Stimulated activated CD4-positive, alpha-beta T cell treated with anti-CD3 and anti-CD28 coated beads, TNF-alpha, amount 100 ng/mL, for 4 hours (primary cell): ENCODE measurements around the gene C14orf119.
A peak's percentile ranks its signal among the peaks of the same experiment; 100 is the strongest.

Experiments
- DNase-seq, 3 experiments: peaks; one replicate each; pipeline ENCODE4 v3.0.0-alpha.2; 2020; ENCODE audit warnings: low read depth in 3 of 3

Gene C14orf119

DNA sequence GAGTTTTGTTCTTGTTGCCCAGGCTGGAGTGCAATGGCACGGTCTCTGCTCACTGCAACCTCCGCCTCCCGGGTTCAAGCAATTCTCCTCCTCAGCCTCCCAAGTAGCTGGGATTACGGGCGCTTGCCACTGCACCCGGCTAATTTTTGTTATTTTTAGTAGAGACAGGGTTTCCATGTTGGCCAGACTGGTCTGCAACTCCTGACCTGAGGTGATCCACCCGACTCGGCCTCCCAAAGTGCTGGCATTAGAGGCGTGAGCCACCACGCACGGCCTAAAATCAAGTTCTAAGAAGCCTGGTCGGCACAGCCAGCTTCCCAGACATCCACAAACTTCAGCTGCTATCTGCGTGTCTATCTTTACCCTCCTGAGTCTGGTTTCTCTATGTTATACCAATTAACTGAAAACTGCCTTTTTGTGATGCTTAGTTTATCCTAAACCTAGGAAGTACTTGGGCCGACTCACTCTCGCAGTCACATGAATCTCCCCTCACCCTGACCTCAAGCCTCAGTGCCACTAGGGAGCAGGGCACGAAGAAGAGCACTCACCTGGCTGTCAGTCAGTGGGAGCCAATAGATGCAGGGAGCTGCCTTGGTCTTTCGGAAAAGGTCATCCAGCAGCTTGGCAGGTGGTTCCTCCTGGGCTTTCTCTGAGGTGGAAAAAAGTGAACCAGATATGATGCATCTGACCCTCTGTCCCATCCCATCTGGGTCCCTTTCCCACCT lies 34.6 kb upstream of the C14orf119 start:
- DNase-seq = no peak

DNA sequence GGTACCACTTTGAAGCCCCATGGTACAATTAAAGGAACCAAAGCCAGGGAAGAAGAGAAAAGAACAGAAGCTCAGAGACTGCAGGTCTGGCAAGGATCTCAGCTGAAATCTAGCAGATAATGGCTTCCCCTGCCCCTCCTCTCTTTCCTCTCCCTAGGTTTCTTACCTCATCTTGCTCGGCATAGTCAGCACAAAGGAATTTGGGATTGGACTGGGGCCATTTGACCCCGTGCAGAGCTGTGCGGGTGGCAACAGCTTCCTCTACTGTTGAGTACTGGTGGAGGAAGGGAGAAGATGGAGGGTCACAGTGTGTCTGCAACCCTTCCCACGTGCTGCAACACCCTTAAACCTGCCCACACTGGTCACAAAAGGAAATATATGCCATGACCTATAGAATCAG lies 33.3 kb upstream of the C14orf119 start:
- DNase-seq = no peak

DNA sequence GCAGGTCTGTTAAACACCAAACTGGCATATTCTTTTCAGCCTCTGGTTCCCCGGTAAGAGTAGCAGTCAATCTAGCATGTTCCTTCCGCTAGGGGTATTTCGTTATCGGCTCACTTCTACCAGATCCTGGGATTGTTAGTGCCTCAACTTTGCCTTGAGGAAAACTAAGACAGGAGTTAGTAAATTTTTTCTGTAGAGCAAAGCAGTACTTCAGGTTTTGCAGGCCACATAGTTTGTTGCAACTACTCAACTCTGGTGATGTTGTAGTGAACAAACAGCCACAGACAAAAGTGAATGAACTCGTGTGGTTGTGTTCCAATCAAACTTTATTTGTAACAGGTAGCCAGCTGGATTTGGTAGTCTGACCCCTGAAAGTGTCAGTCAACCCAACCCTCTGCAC lies 31.7 kb upstream of the C14orf119 start:
- DNase-seq = no peak

DNA sequence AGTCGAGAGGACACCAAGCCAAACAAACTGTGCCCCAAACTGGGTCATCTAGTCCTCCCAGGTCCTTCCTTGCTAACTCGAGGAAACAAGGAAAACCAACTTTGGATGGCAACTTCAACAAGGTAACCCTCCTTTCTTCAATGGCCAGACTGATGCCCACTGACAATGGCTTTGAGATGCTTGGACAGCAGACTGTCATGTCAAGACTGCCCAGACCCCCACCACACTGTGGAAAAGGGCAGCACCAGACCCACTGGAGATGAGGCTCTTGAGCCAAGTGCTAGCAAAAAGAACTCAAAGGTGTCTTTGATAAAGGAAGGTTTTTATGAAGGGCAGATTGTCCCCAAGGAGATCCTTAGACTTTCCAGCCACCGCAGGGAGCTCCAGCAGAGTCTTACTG lies 28.9 kb upstream of the C14orf119 start:
- no peak for DNase-seq

DNA sequence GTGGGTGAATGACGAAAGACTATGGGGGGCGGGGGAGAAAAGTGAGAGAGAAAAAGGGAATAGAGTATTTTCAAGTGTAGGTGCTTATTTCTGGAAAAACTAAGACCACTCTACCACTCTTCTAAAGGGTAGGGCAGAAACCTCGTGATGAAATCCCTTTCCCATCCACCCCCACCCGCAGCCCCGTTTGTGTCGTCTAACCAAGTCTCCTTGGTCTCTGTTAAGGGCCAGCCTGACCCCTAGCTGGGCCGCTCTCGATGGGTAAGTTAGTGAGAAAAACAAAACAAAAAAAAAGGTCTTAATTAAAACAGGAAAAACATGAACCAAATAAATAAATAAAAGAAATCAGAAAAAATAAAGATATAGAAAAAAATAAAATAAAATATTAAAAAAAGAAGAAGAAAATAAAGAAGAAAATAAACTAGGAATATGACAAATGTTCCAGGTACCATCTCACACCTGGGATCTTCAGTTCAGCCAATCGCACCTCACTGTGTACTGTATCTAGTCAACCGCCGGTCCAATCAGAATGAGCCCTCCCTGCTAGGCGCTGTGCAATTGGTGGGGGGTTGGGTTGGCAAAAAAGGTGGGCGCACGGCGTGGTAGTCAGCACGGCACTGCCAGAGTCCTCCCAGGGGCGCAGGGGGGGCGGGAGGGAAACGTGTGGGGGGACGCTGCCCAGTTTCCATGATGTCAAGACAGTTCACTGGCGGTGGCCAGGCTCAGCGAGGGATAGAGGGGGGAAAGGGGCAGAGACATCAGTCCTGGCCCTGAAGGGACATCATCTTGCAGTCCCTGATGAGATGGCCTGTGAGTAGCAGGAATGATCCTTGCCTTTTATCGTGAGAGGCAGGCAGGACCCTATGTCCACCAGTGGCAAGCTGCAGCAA lies 28.2 kb upstream of the C14orf119 start:
- no peak for DNase-seq

DNA sequence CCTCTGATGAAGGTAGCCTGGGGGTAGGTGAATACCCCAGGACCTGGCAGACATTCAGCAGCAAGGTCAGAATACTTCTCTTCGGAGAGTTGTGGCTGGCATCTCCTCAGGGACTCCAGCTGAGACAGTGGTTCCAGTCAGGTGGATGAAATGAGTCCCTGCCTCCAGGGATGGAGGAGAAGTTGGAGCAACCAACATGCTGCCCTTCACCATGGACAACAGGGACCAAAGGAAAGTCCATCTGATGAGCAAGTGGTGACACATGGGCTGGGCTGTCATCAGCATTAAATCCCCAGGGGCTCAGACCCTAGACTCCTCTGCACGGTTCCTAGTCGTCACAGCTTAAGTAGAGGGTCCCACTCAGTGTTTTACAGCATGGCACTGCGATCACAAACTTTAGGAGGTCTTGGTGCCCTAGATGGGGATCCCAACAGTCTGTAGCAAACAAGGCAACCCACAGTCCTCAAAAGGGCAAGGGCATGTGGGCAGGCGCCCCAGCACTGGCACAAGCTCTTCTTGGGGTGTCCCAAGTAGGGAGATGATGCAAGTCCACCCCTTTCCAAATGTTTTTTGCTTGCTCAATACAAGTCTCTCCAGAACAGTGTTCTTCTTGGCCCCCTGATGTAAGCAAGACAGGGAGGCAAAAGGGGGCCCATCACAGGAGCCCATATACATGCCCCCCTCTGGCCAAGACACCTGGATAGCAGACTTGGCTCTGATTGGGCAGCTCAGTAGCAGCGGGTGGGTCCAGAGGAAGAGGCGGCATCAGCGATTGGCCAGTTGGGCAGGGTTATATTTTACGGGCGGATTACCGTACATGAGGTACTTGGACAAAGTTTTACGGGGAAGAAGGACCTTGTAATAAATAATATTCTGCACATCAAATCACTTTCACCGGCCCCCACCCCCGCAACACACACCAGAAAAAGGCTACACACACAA lies 27.2 kb upstream of the C14orf119 start:
- no peak for DNase-seq

DNA sequence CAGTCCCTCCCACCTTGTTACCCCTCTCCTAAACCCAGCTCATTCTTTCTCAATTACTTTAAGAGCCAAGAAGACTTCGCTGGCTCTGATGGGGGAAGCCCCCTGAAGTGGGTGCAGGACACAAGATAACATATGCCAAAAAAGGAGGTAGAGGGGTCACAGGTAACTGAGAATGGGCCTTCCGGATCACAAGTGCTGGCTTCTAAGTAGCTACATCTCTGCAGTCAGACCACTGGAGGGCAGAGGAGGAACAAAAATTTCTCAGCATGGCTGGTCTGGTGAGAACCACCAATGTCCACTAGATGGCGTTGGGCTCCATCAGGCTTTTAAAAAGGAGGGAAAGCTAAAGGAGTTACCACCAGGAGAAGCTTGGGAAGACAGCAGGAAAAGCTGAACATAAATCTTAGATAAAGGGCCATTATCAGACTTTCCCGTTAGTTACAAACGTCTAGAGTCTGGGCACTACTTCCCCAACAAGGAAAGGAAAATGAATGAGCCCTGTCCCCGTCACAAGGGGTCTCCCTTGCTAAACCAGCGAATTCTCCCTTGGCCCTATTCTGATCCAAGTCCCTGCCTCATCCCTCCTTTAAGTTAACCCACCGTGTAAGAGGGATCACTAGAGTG lies 26.4 kb upstream of the C14orf119 start:
- DNase-seq = peak; percentile 31 to 53 (median 53)

DNA sequence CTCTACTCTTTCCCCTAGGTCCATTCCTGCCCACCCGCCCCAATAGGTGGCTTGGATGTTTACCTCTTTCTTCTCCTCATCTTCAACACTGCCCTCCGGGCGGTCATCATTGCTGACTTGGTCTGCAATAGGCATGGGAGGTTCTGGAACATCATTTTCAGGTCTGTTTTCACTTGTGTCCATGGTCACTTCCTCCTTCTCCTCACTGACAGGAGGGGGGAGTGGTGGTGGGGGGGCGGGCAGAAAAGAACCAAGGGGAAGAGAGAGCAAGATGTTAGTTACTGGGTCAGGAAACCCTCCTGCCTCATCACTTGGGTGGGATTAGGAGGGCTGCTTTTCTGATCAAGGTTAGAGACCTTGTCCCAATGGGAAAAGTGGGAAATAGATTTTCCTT lies 25.9 kb upstream of the C14orf119 start:
- no peak for DNase-seq

DNA sequence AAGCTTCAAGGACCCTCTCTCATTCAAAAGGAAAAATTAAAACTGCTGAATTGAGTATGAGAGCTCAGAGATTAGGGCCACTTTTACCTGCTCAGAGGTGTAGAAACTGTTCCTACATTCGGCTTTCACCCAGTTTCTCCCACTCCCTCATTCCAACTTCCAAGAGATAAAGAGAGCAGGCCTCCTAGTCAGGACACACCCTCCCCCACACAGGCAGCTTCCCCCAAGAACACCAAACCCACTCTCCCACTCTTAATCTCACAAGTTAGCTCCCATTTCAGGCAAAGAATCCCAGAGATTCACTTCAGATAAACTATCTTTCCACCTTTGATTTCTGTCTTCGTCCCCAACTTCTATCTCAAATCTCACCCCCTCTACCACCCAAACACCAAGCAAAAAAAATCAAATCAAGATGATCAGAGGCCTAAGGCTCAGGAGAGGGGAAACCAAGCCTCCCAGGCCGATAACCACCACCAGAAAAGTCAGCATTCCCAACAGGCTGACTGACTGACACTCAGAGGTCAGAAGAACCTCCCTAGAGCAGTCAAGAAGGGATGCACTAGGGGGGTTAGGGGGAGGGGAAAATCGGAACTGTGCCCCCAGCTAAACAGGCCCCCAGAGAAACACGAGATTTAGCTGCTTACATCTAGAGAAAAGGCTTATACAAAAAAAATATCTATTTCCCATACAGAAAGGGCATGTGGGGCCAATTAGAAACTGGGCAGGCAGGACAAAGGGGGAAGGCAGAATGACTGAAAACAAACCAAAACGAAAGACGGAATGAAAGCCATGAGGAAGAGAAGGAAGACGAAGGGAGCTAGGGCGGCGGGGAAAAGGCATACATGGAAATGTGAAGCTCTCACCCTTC lies 24.8 kb upstream of the C14orf119 start:
- DNase-seq = no peak

DNA sequence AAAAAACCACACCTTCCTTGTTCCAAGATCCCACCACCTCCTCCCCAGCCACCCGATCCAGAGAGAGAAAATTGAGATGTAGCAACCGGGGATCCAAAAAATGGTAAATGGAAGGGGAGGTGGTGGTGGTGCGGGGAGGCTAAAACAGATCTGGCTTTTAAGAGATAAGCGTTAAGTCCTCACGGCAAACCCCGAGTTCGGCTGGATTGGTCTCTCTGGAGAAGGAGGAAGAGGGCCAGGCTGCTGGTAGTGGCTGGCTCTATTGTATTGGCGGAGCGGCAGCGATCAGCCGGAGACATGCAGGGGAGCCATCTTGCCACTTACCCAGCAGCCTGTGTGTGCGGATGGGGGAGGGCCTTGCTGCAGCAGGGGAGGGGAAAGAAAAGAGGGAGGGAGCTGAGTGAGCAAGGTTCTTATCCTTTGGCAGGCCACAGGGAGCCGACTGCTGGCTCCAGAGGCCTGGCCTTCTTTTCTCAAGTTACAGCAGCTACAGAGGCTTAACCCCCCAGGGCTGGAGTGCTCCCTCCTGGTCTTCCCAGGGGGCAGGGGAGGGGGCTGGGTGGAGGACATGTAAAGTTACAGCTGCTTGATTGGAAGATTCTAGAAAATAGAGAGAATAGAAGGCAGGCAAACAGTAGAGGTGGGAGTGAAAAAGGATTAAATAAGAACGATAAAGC lies 23.9 kb upstream of the C14orf119 start:
- DNase-seq = peak; percentile 50 to 61 (median 60)

DNA sequence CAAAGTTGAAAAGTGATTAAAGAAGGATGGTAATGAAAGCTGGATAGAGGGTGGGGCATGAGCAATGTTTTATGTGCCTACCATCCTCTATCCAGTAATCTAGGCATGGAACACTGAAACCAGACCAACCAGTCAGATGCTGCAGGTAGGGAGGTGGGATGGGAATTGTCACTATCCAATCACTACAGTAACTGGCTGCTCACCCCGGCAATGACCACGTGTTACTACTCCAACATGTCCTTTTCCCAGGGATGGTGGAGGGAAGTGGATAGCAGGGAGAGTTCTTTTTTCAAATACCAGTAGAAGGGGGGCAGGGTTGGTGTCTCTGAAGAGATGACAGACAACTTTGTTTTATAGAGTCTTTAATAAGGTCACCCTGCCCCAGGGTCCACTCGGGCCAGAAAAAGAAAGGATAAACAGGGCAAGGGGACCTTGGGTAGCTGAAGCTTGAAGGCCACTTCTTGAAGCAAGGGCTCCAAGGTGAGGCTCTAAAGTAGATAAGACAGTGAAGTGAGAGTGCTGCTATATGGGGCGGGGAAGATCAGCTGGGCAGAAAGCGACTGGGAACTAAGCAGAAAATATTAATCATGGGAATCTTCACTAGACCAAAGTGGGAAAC lies 23.3 kb upstream of the C14orf119 start:
- DNase-seq = no peak

DNA sequence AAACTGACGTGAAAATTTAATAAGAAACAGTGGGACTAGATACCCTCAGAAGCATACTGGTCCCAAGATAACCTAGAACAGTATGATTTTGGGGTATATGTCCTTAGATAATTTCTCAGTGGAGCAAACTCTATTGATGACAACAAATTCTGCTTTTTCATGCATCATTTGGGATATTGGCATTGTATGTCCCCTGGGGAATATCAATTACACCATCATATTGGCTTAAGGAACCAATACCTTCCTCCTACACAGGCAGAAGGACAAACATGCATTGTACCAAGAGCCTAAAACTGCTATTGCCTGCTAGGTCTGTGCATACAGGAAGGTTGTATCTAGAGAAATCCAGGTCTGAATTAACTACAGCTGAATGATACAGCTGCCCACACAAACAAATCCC lies 20.4 kb upstream of the C14orf119 start:
- no peak for DNase-seq

DNA sequence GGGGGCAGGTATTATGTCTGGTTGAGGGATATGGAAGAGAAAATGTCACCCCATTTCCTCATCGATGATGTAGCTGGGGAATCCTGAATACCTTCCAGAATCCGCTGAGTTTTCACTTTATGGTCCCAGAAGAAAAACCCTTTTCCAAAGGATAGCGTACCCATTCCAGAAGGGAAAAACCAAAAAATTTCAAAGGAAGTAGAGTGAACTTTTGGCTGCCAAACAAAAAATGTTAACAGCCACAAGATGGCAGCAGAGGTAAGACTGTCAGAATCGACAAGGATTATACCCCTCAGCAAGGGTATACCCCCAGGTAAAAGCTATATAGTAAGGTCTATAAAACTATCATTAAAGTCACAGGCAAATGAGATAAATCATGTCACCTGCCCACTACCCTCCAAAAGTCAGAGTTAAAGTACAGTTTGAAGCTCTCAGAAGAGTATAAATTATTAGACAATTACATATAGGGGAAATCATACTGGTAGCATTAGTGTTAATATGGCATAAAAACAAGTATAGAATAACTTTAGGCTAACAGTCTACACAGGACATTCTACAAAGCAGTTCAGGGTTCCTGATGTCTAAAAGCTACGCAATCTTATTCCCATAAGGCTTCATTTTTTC lies 18.4 kb upstream of the C14orf119 start:
- DNase-seq = no peak

DNA sequence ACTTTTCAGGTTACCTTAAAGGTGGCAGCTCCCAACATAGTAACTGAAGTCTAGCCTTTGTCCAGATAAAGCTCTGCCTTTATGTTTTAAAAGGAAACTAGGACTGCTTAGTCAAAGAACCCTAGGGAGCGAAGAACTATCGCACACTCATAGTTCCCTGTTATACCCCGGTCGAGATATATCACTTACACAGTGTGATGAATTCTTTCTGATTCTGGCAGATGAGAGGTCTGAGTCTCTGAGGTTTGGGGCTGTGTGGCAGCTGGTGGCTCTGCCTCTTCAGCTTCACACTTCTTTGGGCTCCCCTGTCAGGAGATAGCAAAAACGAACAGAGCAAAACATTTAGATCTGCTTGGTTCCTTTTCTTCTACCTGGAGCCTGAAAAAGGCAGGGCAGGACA lies 17.3 kb upstream of the C14orf119 start:
- DNase-seq = no peak

DNA sequence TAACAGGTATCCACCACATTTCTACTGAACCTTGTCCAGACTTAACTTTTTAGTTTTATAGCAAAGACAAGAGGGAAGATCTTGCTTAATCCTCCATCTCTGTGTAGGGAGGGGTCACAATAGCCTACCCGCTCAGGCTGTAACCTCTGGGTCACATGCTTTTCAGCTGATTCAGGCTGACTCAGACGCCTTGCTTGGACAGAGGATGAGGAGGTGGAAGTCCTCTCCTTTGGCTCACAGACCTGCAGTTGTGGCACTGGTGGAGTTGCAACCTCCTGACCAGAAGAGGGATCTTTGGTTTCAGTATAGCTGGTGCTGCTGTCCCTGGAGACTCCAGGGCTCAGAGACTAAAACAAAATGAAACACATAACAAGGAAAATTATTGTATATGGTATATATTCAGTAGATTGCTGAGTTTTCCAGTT lies 16.6 kb upstream of the C14orf119 start:
- DNase-seq = no peak

DNA sequence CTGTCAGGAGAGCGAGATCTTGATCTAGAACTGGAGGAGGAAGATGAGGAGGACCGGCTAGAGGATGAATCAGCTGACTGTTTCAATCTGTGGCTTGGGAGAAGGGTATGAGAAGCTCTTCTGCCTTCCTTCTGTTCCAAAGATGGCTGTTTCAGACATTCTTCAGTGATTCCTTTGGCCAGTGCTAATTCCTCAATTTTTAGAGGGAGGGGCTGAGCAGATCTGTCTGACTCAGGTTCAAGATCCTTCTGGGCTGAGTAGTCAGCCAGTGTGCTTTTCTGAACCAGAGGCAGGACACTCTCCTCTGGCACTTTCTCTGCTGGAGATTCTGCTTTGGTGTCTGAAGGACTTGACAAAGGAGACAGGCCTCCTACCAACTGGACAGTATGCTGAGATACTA lies 15.6 kb upstream of the C14orf119 start:
- DNase-seq = no peak

DNA sequence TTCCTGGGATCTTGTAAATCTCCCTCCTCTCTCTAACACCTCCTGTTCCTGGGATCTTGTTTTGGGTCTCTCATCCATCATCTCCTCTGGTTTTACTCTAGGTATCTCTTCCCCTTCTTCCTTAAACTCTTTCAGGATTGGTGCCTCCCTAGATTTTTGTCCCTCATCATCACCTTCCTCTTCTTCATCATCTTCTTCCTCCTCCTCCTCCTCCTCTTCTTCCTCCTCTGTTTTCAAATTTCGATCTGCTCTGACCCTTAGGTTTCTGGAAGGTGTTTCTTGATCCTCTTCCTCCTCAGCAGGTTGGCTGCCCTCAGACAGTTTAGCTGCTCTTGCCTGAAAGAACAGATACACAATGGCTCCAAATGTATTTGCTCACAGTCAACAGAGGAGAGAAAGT lies 14.8 kb upstream of the C14orf119 start:
- DNase-seq = no peak

DNA sequence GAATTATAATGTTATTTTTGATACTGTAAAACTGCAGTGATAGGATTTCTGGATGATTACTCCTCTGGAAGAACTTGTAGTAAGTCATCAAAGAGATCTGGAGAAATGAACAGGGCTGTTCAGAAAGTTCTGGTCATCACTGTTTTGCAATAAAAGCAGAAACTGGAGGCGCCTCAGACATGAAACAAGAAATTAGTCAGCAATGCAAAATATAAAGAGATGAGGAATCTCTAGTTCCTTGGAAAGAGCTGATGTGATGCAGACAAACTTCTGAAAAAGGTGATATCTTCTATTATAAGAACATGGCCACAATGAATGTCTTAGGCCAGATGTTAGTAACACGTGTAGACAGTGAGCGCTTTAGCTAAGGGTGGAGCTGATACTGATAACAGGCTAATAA lies 9.8 kb upstream of the C14orf119 start:
- DNase-seq = no peak

DNA sequence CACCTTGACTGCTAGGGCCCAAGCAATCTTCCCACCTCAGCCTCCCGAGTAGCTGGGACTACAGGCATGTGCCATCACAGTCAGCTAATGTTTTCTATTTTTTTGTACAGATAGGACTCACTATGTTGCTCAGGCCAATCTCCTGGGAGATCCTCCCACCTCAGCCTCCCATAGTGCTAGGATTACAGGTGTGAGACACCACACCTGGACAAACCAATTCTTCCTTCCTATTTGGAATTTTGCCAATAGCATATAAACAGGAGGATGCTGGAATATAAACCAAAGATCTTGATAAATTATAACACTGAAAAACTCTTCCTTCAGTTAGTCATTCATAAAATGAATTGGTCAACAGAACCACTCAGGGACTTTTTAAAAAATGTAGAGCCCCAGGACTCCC lies 8.7 kb upstream of the C14orf119 start:
- no peak for DNase-seq
